GM12878 (cell line): ENCODE results near the gene PRKACG. TPM values are rescaled to one million over a fixed set of nuclear protein-coding genes. Genes with fewer than 3 reads are reported as not detected.

Experiments
- ATAC-seq: fragments of 200-7000 bp; cut with Tn5 transposase; 3 replicates; pipeline ENCODE4 v1.9.1; 2020; ENCODE audit warnings: mild to moderate bottlenecking, moderate library complexity
- BruUV-seq: library from RNA; stranded (reverse); fragments of 400-500 nt; replicated peaks from 2 replicates; lab custom pipeline; 2021; lab: Mats Ljungman, UMichigan
- CTCF ChIA-PET: fragments of 300-600 bp; sonication (Branson Sonifier 250); formaldehyde crosslinking; extraction: SDS; loops from one replicate; lab custom pipeline; 2021; ENCODE audit warnings: inconsistent platforms; lab: Yijun Ruan, JAX
- POLR2A ChIA-PET: fragments of 350-600 bp; formaldehyde crosslinking; extraction: SDS; loops from one replicate; lab custom pipeline; 2021; ENCODE audit warnings: inconsistent platforms; lab: Charles Lee
- RAD21 ChIA-PET: fragments of 300-600 bp; sonication (Branson Sonifier 250); formaldehyde crosslinking; loops from one replicate; lab custom pipeline; 2023; ENCODE audit warnings: antibody characterized with exemption; ENCODE audit not compliant: unreplicated experiment; lab: Charles Lee
- SMC1A ChIA-PET: fragments of 300-600 bp; sonication (Branson Sonifier 250); formaldehyde crosslinking; loops from one replicate; lab custom pipeline; 2023; ENCODE audit not compliant: unreplicated experiment, uncharacterized antibody; lab: Charles Lee
- DNase-seq: peaks from one replicate; pipeline ENCODE4 v3.0.0-alpha.2; 2011; ENCODE audit warnings: low read depth, low spot score
- FAIRE-seq: peaks from 3 replicates; lab custom pipeline; 2011; peaks lifted over from hg19 to GRCh38; lab: Jason Lieb, UNC
- H2AFZ ChIP-seq: 2 replicates; pipeline ENCODE4 v1.6.0; 2011; ENCODE audit warnings: low read depth, low read length, control low read depth; ENCODE audit not compliant: control insufficient read depth
- H3K27ac ChIP-seq: 2 replicates; pipeline ENCODE4 v1.5.1; 2011; ENCODE audit warnings: control low read depth; ENCODE audit not compliant: control insufficient read depth, insufficient read depth
- H3K27me3 ChIP-seq, 2 experiments: replicated peaks in 1 of 2; 2 replicates each; pipeline versions ENCODE4 v1.6.0 to v1.6.1; 2011; ENCODE audit warnings: low read length in 1 of 2; ENCODE audit not compliant: control insufficient read depth in 2 of 2, insufficient read depth in 2 of 2
- H3K36me3 ChIP-seq, 2 experiments: 2 replicates each; pipeline ENCODE4 v1.5.1; 2011; ENCODE audit warnings: low read length in 1 of 2; ENCODE audit not compliant: control insufficient read depth in 2 of 2, insufficient read depth in 2 of 2
- H3K4me1 ChIP-seq: 2 replicates; pipeline ENCODE4 v1.6.1; 2011; ENCODE audit warnings: mild to moderate bottlenecking, low read length, moderate library complexity, mixed read lengths; ENCODE audit not compliant: control insufficient read depth, insufficient read depth
- H3K4me2 ChIP-seq: 2 replicates; pipeline ENCODE4 v1.6.0; 2011; ENCODE audit warnings: control low read depth; ENCODE audit not compliant: control insufficient read depth, insufficient read depth
- H3K4me3 ChIP-seq: fragments of 200-600 bp; sonication (generic); 2 replicates; pipeline ENCODE4 v1.5.1; 2016
- H3K79me2 ChIP-seq: 2 replicates; pipeline ENCODE4 v1.6.0; 2011; ENCODE audit warnings: low read length; ENCODE audit not compliant: control insufficient read depth, insufficient read depth
- H3K9ac ChIP-seq: 2 replicates; pipeline ENCODE4 v1.8.0; 2011; ENCODE audit warnings: low read length, control low read depth, mixed read lengths; ENCODE audit not compliant: control insufficient read depth, insufficient read depth
- H3K9me3 ChIP-seq: replicated peaks from 3 replicates; pipeline ENCODE4 v1.5.1; 2011; ENCODE audit warnings: mild to moderate bottlenecking, low read length; ENCODE audit not compliant: control insufficient read depth, insufficient read depth
- H4K20me1 ChIP-seq: 2 replicates; pipeline ENCODE4 v1.6.0; 2011; ENCODE audit not compliant: control insufficient read depth, insufficient read depth
- CBFB ChIP-seq: IDR thresholded peaks from 2 replicates; pipeline ENCODE4 v1.6.1; 2016; ENCODE audit warnings: antibody characterized with exemption, low read depth
- WGBS: methylation state at CpG from one replicate; pipeline ENCODE4 v1.1.6; 2016; ENCODE audit warnings: low lambda C conversion rate; ENCODE audit not compliant: insufficient replicate concordance, insufficient coverage; ENCODE audit errors: missing lambda C conversion rate; 5-methylcytosine and 5-hydroxymethylcytosine counted together
- in situ Hi-C: fragments of 300-500 bp; cut with MboI; formaldehyde crosslinking; loops from 9 replicates; pipeline ENCODE4 v1.14.3; 2018; ENCODE audit warnings: mixed read lengths
- intact Hi-C: fragments of 100-400 bp; cut with micrococcal nuclease; formaldehyde crosslinking; loops from one replicate; pipeline ENCODE4 v1.14.2; 2022; ENCODE audit not compliant: unreplicated experiment
- polyA plus RNA-seq, 11 experiments: library from polyadenylated mRNA; depleted of rRNA in 4 of 11; unstranded in 6 of 11; stranded (reverse) in 5 of 11; fragments of >200 nt; fragmentation: Nextera tagmentation in 4 of 11; fragmentation: Illumina TruSeq in 1 of 11; extraction: Ambion mirVana in 4 of 11; extraction: Trizol in 1 of 11; gene quantifications; 1 replicate in 1 of 11; 2 replicates in 10 of 11; pipeline versions ENCODE4 v1.2.1 to v1.2.3, GENCODE V29; 2011 to 2016; ENCODE audit warnings: inconsistent platforms in 2 of 11, missing spikeins in 2 of 11, low read depth in 1 of 11
- total RNA-seq, 4 experiments: library from RNA; depleted of rRNA in 3 of 4; stranded (reverse); fragments of >200 nt in 3 of 4; fragmentation: Illumina TruSeq in 1 of 4; extraction: Trizol in 1 of 4; gene quantifications; 2 replicates each; pipeline versions ENCODE4 v1.2.1 to v1.2.3, GENCODE V29; 2013 to 2021
- TF ChIP-seq, protein P1 (sequence below): fragments of 450-650 bp; conservative IDR thresholded peaks from 2 replicates; pipeline ENCODE4 v1.6.1; 2017; ENCODE audit warnings: mild to moderate bottlenecking, moderate library complexity

Gene PRKACG
- total and polyA plus RNA-seq, 10 of the 15 experiments (the other 5 are each of a cell fraction or from before 2014, with no cell fraction given), result not detected

DNA sequence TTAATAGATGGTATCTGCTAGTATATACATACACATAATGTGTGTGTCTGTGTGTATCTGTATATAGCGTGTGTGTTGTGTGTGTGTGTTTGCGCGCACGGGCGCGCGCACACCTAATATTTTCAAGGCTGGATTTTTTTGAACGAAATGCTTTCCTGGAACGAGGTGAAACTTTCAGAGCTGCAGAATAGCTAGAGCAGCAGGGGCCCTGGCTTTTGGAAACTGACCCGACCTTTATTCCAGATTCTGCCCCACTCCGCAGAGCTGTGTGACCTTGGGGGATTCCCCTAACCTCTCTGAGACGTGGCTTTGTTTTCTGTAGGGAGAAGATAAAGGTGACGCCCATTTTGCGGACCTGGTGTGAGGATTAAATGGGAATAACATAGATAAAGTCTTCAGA, 22.4 kb upstream of the PRKACG start:
- FAIRE-seq, result no peak
- Histone ChIP-seq H2AFZ (peak overlapping the region; percentile 98), H3K27me3 (no peaks in the 10 kb centered on the region), H3K36me3 (no peaks in the 10 kb centered on the region), H3K4me1 (peaks cover 6% of the 10 kb centered on the region), H3K27ac (peak overlapping the region; percentile 72), H3K79me2 (peaks cover 17% of the 10 kb centered on the region), H3K9ac (peak overlapping the region; percentile 80), H3K9me3 (no peaks in the 10 kb centered on the region; the same call in 2 of the 3 replicates), H3K4me3 (peak overlapping the region; percentile 96), H3K4me2 (peak overlapping the region; percentile 88), H4K20me1 (no peaks in the 10 kb centered on the region)
- no peak for DNase-seq
- BruUV-seq, result TSS peak; percentile 84
- under 1% methylated on average over 14 of the region's 14 CpGs for WGBS
- ChIA-PET SMC1A (interaction anchor here (0.5 to 1.9 kb wide), 5 partner anchors 9 to 363 kb away, joined by 3 to 10 read pairs (median 3); no protein-coding TSS in a partner anchor), RAD21 (interaction anchor here (0.8 to 2.0 kb wide), 2 partner anchors 156 to 159 kb away, joined by 3 to 19 read pairs; no protein-coding TSS in a partner anchor), POLR2A (no interaction called here), CTCF (interaction anchor here (0.6 to 5.1 kb wide), 17 partner anchors 8 to 527 kb away, joined by 3 to 58 read pairs (median 5); no protein-coding TSS in a partner anchor)
- ATAC-seq, result peak; percentile 55
- in situ Hi-C loops (no loop called here), intact Hi-C loops (loop anchor here (1.0 kb wide), 1 partner anchor 157 kb away; no protein-coding TSS in a partner anchor)
- TF ChIP-seq, protein P1, sequence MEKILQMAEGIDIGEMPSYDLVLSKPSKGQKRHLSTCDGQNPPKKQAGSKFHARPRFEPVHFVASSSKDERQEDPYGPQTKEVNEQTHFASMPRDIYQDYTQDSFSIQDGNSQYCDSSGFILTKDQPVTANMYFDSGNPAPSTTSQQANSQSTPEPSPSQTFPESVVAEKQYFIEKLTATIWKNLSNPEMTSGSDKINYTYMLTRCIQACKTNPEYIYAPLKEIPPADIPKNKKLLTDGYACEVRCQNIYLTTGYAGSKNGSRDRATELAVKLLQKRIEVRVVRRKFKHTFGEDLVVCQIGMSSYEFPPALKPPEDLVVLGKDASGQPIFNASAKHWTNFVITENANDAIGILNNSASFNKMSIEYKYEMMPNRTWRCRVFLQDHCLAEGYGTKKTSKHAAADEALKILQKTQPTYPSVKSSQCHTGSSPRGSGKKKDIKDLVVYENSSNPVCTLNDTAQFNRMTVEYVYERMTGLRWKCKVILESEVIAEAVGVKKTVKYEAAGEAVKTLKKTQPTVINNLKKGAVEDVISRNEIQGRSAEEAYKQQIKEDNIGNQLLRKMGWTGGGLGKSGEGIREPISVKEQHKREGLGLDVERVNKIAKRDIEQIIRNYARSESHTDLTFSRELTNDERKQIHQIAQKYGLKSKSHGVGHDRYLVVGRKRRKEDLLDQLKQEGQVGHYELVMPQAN, result no peak
- TF ChIP-seq CBFB, result 0 out of 2 replicates have a peak, but pooled peaks have one; percentile 32
